HL-60 (cell line): ENCODE data around the gene ACP1.

Experiments used
- DNase-seq, 2 experiments: peaks; one replicate each; pipeline ENCODE4 v3.0.0-alpha.2; 2010 to 2020; ENCODE audit warnings: low read depth in 1 of 2, low spot score in 1 of 2
- H3K27ac ChIP-seq: fragments of 250-450 bp; sonication (Bioruptor Pico); replicated peaks from 2 replicates; pipeline ENCODE4 v1.5.1; 2020; ENCODE audit warnings: mild to moderate bottlenecking, moderate library complexity
- H3K27me3 ChIP-seq: fragments of 250-450 bp; sonication (Bioruptor Pico); 2 replicates; pipeline ENCODE4 v1.5.1; 2021; ENCODE audit warnings: mild to moderate bottlenecking, moderate library complexity; ENCODE audit not compliant: insufficient read depth, poor library complexity, severe bottlenecking
- H3K4me3 ChIP-seq: replicated peaks from 2 replicates; pipeline ENCODE4 v1.5.1; 2011; ENCODE audit warnings: mild to moderate bottlenecking, control low read depth, low read length; ENCODE audit not compliant: insufficient read depth
- CTCF ChIP-seq: IDR thresholded peaks from one replicate; pipeline ENCODE4 v1.5.1; 2011; ENCODE audit warnings: low read length, control low read depth, inconsistent platforms; ENCODE audit not compliant: insufficient read depth
- GABPA ChIP-seq: IDR thresholded peaks from 2 replicates; pipeline ENCODE4 v1.6.1; 2012; ENCODE audit warnings: low read depth
- POLR2AphosphoS5 ChIP-seq: IDR thresholded peaks from 2 replicates; pipeline ENCODE4 v1.6.1; 2012; ENCODE audit warnings: low read depth
- REST ChIP-seq: IDR thresholded peaks from 2 replicates; pipeline ENCODE4 v1.6.1; 2012; ENCODE audit warnings: low read depth; ENCODE audit not compliant: insufficient replicate concordance
- SPI1 ChIP-seq: IDR thresholded peaks from 2 replicates; pipeline ENCODE4 v1.6.1; 2012; ENCODE audit warnings: low read depth, mild to moderate bottlenecking, borderline replicate concordance

ACP1 gene

DNA sequence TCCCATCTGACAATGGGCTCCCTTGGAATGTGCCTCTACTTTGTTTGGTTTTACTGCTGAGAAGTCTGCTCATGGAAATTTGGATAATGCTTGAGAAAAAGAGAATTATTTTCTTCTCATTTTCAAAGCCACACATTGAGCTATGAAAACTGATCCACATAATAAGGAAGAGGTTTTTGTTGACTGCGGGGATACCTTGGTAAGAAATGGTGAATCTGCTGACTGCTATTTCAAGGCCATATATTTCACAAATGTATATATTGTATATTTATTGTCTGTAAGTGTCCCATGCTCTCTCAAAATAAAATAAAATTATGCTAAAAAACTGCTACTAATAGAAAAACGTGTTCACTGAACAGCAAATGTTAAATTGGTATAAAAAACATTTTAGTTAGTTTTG is 16.0 kb upstream of the ACP1 start:
- Histone ChIP-seq H3K4me3 (no peak overlapping the region), H3K27ac (no peak overlapping the region), H3K27me3 (no peaks in the 10 kb centered on the region)
- DNase-seq = no peak
- TF ChIP-seq GABPA = no peak
- TF ChIP-seq SPI1 = no peak
- TF ChIP-seq POLR2AphosphoS5 = no peak
- no peak for TF ChIP-seq REST
- TF ChIP-seq CTCF = no peak

- Histone ChIP-seq H3K4me3 (no peak overlapping the region), H3K27me3 (no peaks in the 10 kb centered on the region), H3K27ac (no peak overlapping the region)
- TF ChIP-seq POLR2AphosphoS5 (no peak), CTCF (no peak), REST (no peak)
- no peak for DNase-seq
These were observed 15.2 kb upstream of the ACP1 start for GRCh38 chr2:249538-250042.

- TF ChIP-seq SPI1 (no peak), REST (no peak), POLR2AphosphoS5 (no peak), GABPA (no peak), CTCF (no peak)
- DNase-seq = no peak
- H3K4me3 ChIP-seq = no peak overlapping the region
- H3K27ac ChIP-seq = no peak overlapping the region
- no peaks in the 10 kb centered on the region for H3K27me3 ChIP-seq
These were observed 12.6 kb upstream of the ACP1 start for GRCh38 chr2:252001-252602.
